HCT116 (cell line): ENCODE measurements around the gene HMBS. TPM values are rescaled to one million over a fixed set of nuclear protein-coding genes. Genes with fewer than 3 reads are reported as not detected.

ENCODE experiments used
- ATAC-seq: fragments of 200-7000 bp; cut with Tn5 transposase; 2 replicates; pipeline ENCODE4 v1.9.1; 2020; ENCODE audit warnings: mild to moderate bottlenecking, moderate library complexity
- BruUV-seq: library from RNA; stranded (reverse); fragments of 400-500 nt; replicated peaks from 2 replicates; lab custom pipeline; 2021; lab: Mats Ljungman, UMichigan
- CTCF ChIA-PET: fragments of 300-600 bp; sonication (Branson Sonifier 250); formaldehyde crosslinking; loops from one replicate; lab custom pipeline; 2021; ENCODE audit warnings: antibody characterized with exemption; lab: Charles Lee
- POLR2A ChIA-PET: fragments of 300-600, 350-600 bp; sonication (Branson Sonifier 250); formaldehyde crosslinking; loops from one replicate; lab custom pipeline; 2021; ENCODE audit warnings: antibody characterized with exemption; lab: Charles Lee
- RAD21 ChIA-PET, 2 experiments: fragments of 300-600 bp; sonication (Branson Sonifier 250); formaldehyde crosslinking; loops; one replicate each; lab custom pipeline; 2023; ENCODE audit warnings: low total read pairs in 2 of 2; ENCODE audit not compliant: uncharacterized antibody in 2 of 2, unreplicated experiment in 2 of 2, low non-redundant PET in 1 of 2; lab: Charles Lee
- DNase-seq: peaks from one replicate; pipeline ENCODE4 v3.0.0-alpha.2; 2010; ENCODE audit warnings: low read depth, low spot score
- H2AFZ ChIP-seq: fragments of 200-600 bp; shearing (Covaris generic), sonication (generic); 2 replicates; pipeline ENCODE4 v1.6.1; 2017; ENCODE audit warnings: low read depth, mixed run types, mixed read lengths, antibody characterized with exemption, low read length; ENCODE audit not compliant: poor library complexity, severe bottlenecking
- H3K27ac ChIP-seq: 2 replicates; pipeline ENCODE4 v1.5.1; 2012; ENCODE audit warnings: low read depth, low read length
- H3K27me3 ChIP-seq: fragments of 200-600 bp; sonication (generic); 2 replicates; pipeline ENCODE4 v1.6.1; 2016; ENCODE audit warnings: mixed run types, low read length, mixed read lengths; ENCODE audit not compliant: insufficient read depth
- H3K36me3 ChIP-seq, 2 experiments: fragments of 200-500 bp in 1 of 2; fragments of 200-600 bp in 1 of 2; sonication (Bioruptor generic) in 1 of 2; sonication (generic) in 1 of 2; 2 replicates each; pipeline versions ENCODE4 v1.5.1 to v1.6.1; 2014 to 2016; ENCODE audit warnings: low read length in 2 of 2, inconsistent platforms in 1 of 2, mixed read lengths in 1 of 2, mixed run types in 1 of 2; ENCODE audit not compliant: insufficient read depth in 2 of 2, control insufficient read depth in 1 of 2
- H3K4me1 ChIP-seq, 2 experiments: fragments of 200-600 bp in 1 of 2; sonication (generic) in 1 of 2; 2 replicates each; pipeline versions ENCODE4 v1.5.1 to v1.6.1; 2012 to 2017; ENCODE audit warnings: low read length in 2 of 2, inconsistent platforms in 1 of 2, mild to moderate bottlenecking in 1 of 2, mixed read lengths in 1 of 2, mixed run types in 1 of 2, moderate library complexity in 1 of 2; ENCODE audit not compliant: insufficient read depth in 2 of 2, control insufficient read depth in 1 of 2
- H3K4me2 ChIP-seq: fragments of 200-600 bp; sonication (generic); 2 replicates; pipeline ENCODE4 v1.6.1; 2017; ENCODE audit warnings: mixed run types, low read length, mixed read lengths
- H3K4me3 ChIP-seq, 2 experiments: fragments of 200-600 bp in 1 of 2; sonication (generic) in 1 of 2; replicated peaks in 1 of 2; 2 replicates each; pipeline ENCODE4 v1.5.1; 2011 to 2016; ENCODE audit warnings: low read length in 2 of 2, control low read depth in 1 of 2, low read depth in 1 of 2, mild to moderate bottlenecking in 1 of 2, mixed read lengths in 1 of 2, mixed run types in 1 of 2
- H3K79me2 ChIP-seq: fragments of 200-600 bp; sonication (generic); 2 replicates; pipeline ENCODE4 v1.6.1; 2017; ENCODE audit warnings: mild to moderate bottlenecking, mixed run types, low read length, moderate library complexity, mixed read lengths; ENCODE audit not compliant: insufficient read depth
- H3K9ac ChIP-seq: fragments of 200-600 bp; sonication (generic); 2 replicates; pipeline ENCODE4 v1.6.1; 2016; ENCODE audit warnings: low read length, mixed read lengths
- H3K9me2 ChIP-seq: fragments of 200-600 bp; sonication (generic), shearing (Covaris generic); 2 replicates; pipeline ENCODE4 v1.6.1; 2017; ENCODE audit warnings: mixed run types, mild to moderate bottlenecking, moderate library complexity; ENCODE audit not compliant: insufficient read depth
- H3K9me3 ChIP-seq, 2 experiments: fragments of 200-500 bp in 1 of 2; fragments of 200-600 bp in 1 of 2; sonication (Bioruptor generic) in 1 of 2; sonication (generic) in 1 of 2; 2 replicates each; pipeline ENCODE4 v1.6.1; 2014 to 2017; ENCODE audit warnings: low read length in 2 of 2, mixed read lengths in 2 of 2, inconsistent platforms in 1 of 2, low read depth in 1 of 2, mild to moderate bottlenecking in 1 of 2, mixed run types in 1 of 2, moderate library complexity in 1 of 2; ENCODE audit not compliant: control insufficient read depth in 1 of 2, insufficient read depth in 1 of 2
- H4K20me1 ChIP-seq: fragments of 200-600 bp; sonication (generic), shearing (Covaris generic); 2 replicates; pipeline ENCODE4 v1.6.1; 2017; ENCODE audit warnings: mixed run types, mild to moderate bottlenecking, moderate library complexity; ENCODE audit not compliant: insufficient read depth
- ATF3 ChIP-seq: IDR thresholded peaks from 2 replicates; pipeline ENCODE4 v1.6.1; 2012
- ELF1 ChIP-seq: IDR thresholded peaks from 2 replicates; pipeline ENCODE4 v1.6.1; 2012; ENCODE audit warnings: low read depth, borderline replicate concordance
- FOSL1 ChIP-seq: IDR thresholded peaks from 2 replicates; pipeline ENCODE4 v1.6.1; 2012; ENCODE audit warnings: low read depth
- JUND ChIP-seq: IDR thresholded peaks from 2 replicates; pipeline ENCODE4 v1.6.1; 2012
- POLR2A ChIP-seq: IDR thresholded peaks from 2 replicates; pipeline ENCODE4 v1.7.0; 2011; ENCODE audit warnings: borderline replicate concordance; ENCODE audit not compliant: insufficient read depth, insufficient read length; ENCODE audit errors: extremely low read depth
- POLR2AphosphoS5 ChIP-seq: IDR thresholded peaks from 2 replicates; pipeline ENCODE4 v1.6.1; 2011; ENCODE audit warnings: mild to moderate bottlenecking, low read depth, low read length, moderate library complexity
- SP1 ChIP-seq: IDR thresholded peaks from 2 replicates; pipeline ENCODE4 v1.6.1; 2012; ENCODE audit warnings: low read depth
- ZNF274 ChIP-seq: fragments of 200-500 bp; sonication (Bioruptor generic); IDR thresholded peaks from 2 replicates; pipeline ENCODE4 v1.6.1; 2014; ENCODE audit warnings: mild to moderate bottlenecking, low read depth, low read length, inconsistent platforms
- intact Hi-C: fragments of 100-400 bp; cut with micrococcal nuclease; formaldehyde crosslinking; loops from 2 replicates; pipeline ENCODE4 v1.10.0; 2022
- total RNA-seq: library from RNA; stranded (reverse); gene quantifications from one replicate; pipeline ENCODE4 v1.2.1, GENCODE V29; 2021; ENCODE audit not compliant: unreplicated experiment
- TF ChIP-seq, protein P1 (sequence below): IDR thresholded peaks from 2 replicates; pipeline ENCODE4 v1.6.1; 2011; ENCODE audit warnings: mild to moderate bottlenecking, low read length, moderate library complexity; ENCODE audit not compliant: insufficient replicate concordance; ENCODE audit errors: extremely low read depth
- TF ChIP-seq, protein P2 (sequence below): IDR thresholded peaks from 2 replicates; pipeline ENCODE4 v1.6.1; 2012
- TF ChIP-seq, protein P3 (sequence below), 3 experiments: fragments of 200-600 bp in 1 of 3; sonication (generic) in 1 of 3; IDR thresholded peaks in 2 of 3; conservative IDR thresholded peaks in 1 of 3; 2 replicates each; pipeline ENCODE4 v1.5.1; 2012 to 2017; ENCODE audit warnings: low read depth in 2 of 3, low read length in 2 of 3, antibody characterized with exemption in 1 of 3, borderline replicate concordance in 1 of 3, control low read depth in 1 of 3, mild to moderate bottlenecking in 1 of 3, mixed read lengths in 1 of 3, mixed run types in 1 of 3, moderate library complexity in 1 of 3; ENCODE audit not compliant: insufficient read depth in 1 of 3

HMBS gene
- total RNA-seq, 1 experiment from 2014 or later: 69.0 TPM

DNA sequence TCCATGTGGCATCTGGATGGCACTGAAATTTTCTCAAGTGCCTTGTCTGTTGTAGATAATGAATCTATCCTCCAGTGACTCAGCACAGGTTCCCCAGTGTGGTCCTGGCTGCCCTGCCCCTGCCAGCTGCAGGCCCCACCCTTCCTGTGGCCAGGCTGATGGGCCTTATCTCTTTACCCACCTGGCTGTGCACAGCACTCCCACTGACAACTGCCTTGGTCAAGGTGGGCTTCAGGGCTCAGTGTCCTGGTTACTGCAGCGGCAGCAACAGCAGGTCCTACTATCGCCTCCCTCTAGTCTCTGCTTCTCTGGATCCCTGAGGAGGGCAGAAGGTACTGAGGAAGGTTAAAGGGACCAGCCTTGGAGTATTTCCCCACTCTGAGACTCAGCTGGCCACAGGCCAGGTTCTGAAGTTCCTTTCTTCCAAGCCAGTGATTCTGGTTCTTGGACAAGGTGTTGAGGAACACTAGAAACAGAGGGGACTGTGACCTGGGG, 3.1 kb downstream of the HMBS start:
- no peaks in the 10 kb centered on the region for H3K27me3 ChIP-seq
- no TSS peak for BruUV-seq
- peaks cover 25 to 40% of the 10 kb centered on the region in 2 experiments for H3K4me1 ChIP-seq
- H3K9me3 ChIP-seq: no peaks in the 10 kb centered on the region
- H3K9me2 ChIP-seq: no peaks in the 10 kb centered on the region
- RAD21 ChIA-PET: no interaction called here
- POLR2A ChIA-PET: no interaction called here
- peaks cover 27% of the 10 kb centered on the region for H3K79me2 ChIP-seq
- 0 out of 4 replicates have a peak overlapping the region, but pooled peaks of 1 of the 2 experiments have one; percentile 4 for H3K4me3 ChIP-seq
- peak overlapping the region; percentile 40; the same call in 1 of the 2 replicates for H3K27ac ChIP-seq
- DNase-seq (no peak), ATAC-seq (no peak)
- peak overlapping the region; percentile 46 for H3K4me2 ChIP-seq
- peak overlapping the region; percentile 19 for H3K9ac ChIP-seq
- H4K20me1 ChIP-seq: no peaks in the 10 kb centered on the region
- CTCF ChIA-PET: no interaction called here
- TF ChIP-seq, protein P1, sequence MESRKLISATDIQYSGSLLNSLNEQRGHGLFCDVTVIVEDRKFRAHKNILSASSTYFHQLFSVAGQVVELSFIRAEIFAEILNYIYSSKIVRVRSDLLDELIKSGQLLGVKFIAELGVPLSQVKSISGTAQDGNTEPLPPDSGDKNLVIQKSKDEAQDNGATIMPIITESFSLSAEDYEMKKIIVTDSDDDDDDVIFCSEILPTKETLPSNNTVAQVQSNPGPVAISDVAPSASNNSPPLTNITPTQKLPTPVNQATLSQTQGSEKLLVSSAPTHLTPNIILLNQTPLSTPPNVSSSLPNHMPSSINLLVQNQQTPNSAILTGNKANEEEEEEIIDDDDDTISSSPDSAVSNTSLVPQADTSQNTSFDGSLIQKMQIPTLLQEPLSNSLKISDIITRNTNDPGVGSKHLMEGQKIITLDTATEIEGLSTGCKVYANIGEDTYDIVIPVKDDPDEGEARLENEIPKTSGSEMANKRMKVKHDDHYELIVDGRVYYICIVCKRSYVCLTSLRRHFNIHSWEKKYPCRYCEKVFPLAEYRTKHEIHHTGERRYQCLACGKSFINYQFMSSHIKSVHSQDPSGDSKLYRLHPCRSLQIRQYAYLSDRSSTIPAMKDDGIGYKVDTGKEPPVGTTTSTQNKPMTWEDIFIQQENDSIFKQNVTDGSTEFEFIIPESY: no peak
- TF ChIP-seq, protein P2, sequence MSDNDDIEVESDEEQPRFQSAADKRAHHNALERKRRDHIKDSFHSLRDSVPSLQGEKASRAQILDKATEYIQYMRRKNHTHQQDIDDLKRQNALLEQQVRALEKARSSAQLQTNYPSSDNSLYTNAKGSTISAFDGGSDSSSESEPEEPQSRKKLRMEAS: peak; percentile 26; the same call in 1 of the 2 replicates
- 0 out of 2 replicates have a peak, but pooled peaks have one; percentile 7 for TF ChIP-seq FOSL1
- TF ChIP-seq, all 23 proteins: peak for 2
- intact Hi-C loops: no loop called here
- H2AFZ ChIP-seq: no peak overlapping the region
- peaks cover 0 to 5% of the 10 kb centered on the region in 2 experiments; a peak in 1 of 4 replicates for H3K36me3 ChIP-seq

- CTCF ChIA-PET: no interaction called here
- Histone ChIP-seq H3K4me3 (no peak overlapping the region), H3K79me2 (peaks cover 34% of the 10 kb centered on the region), H3K27ac (no peak overlapping the region), H3K27me3 (no peaks in the 10 kb centered on the region), H3K4me2 (no peak overlapping the region), H4K20me1 (peaks cover 2% of the 10 kb centered on the region; the same call in 1 of the 2 replicates), H3K9me2 (no peaks in the 10 kb centered on the region), H3K4me1 (peaks cover 29 to 46% of the 10 kb centered on the region in 2 experiments), H3K9me3 (no peaks in the 10 kb centered on the region), H3K36me3 (peaks cover 4 to 11% of the 10 kb centered on the region in 2 experiments; a peak in 2 of 4 replicates), H2AFZ (no peak overlapping the region), H3K9ac (no peak overlapping the region)
- intact Hi-C loops: no loop called here
- RAD21 ChIA-PET: interaction anchor here in 1 of 2 experiments (0.6 kb wide), 1 partner anchor 214 kb away, joined by 3 read pairs; no protein-coding TSS in a partner anchor
- DNase-seq (no peak), ATAC-seq (no peak)
- POLR2A ChIA-PET: no interaction called here
- no TSS peak for BruUV-seq
- TF ChIP-seq ZNF274: no peak
- TF ChIP-seq JUND: no peak
- TF ChIP-seq, protein P2: no peak
- no peak for TF ChIP-seq POLR2A
- TF ChIP-seq, protein P3, sequence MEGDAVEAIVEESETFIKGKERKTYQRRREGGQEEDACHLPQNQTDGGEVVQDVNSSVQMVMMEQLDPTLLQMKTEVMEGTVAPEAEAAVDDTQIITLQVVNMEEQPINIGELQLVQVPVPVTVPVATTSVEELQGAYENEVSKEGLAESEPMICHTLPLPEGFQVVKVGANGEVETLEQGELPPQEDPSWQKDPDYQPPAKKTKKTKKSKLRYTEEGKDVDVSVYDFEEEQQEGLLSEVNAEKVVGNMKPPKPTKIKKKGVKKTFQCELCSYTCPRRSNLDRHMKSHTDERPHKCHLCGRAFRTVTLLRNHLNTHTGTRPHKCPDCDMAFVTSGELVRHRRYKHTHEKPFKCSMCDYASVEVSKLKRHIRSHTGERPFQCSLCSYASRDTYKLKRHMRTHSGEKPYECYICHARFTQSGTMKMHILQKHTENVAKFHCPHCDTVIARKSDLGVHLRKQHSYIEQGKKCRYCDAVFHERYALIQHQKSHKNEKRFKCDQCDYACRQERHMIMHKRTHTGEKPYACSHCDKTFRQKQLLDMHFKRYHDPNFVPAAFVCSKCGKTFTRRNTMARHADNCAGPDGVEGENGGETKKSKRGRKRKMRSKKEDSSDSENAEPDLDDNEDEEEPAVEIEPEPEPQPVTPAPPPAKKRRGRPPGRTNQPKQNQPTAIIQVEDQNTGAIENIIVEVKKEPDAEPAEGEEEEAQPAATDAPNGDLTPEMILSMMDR (IDR thresholded peaks at IDR 0.05 in 2 of 3, conservative IDR thresholded peaks at IDR 0.05 in 1 of 3; ENCODE audit: borderline replicate concordance in 1 of 3, insufficient read depth in 1 of 3, low read depth in 2 of 3, low read length in 2 of 3): no peak
- TF ChIP-seq POLR2AphosphoS5: no peak
- no peak for TF ChIP-seq ELF1
- no peak for TF ChIP-seq SP1
- TF ChIP-seq, protein P1: no peak
- no peak for TF ChIP-seq ATF3
These were observed 3.7 kb downstream of the HMBS start for GRCh38 chr11:119088406-119088805.
